Measurements from ENCODE around the gene RAPGEF1. TPM values are rescaled to one million over a fixed set of nuclear protein-coding genes. Genes with fewer than 3 reads are reported as not detected.

The RAPGEF1 gene
- total RNA-seq, 1 donor from 2014 or later, result 57.9 TPM

DNA sequence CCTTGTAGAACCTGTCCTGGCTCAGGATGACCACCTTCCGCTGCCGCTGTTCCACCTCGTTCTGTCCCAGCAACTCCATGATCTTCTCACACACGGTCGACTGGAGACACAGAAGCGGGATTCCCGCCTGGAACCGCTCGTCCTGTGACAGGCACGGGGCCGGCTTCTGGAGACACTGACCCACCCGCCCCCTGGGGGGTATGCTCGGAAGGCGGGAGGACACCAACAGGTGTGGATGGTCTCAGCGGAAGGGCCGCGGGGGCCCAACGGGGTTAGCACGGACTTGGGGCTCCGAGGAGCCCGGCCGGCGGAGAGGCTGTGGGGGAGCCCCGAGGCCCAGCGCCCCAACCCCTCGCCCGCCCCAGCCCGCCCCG lies 209.3 kb downstream of the RAPGEF1 start:
- H3K27ac ChIP-seq, result peak overlapping the region; percentile 85
- TF ChIP-seq POLR2AphosphoS5 (IDR thresholded peaks at IDR 0.05; ENCODE audit: insufficient read depth in 1 of 2, low read depth in 1 of 2) (no peak), POLR2A (IDR thresholded peaks at IDR 0.05) (no peak)
- TF ChIP-seq, protein P1, sequence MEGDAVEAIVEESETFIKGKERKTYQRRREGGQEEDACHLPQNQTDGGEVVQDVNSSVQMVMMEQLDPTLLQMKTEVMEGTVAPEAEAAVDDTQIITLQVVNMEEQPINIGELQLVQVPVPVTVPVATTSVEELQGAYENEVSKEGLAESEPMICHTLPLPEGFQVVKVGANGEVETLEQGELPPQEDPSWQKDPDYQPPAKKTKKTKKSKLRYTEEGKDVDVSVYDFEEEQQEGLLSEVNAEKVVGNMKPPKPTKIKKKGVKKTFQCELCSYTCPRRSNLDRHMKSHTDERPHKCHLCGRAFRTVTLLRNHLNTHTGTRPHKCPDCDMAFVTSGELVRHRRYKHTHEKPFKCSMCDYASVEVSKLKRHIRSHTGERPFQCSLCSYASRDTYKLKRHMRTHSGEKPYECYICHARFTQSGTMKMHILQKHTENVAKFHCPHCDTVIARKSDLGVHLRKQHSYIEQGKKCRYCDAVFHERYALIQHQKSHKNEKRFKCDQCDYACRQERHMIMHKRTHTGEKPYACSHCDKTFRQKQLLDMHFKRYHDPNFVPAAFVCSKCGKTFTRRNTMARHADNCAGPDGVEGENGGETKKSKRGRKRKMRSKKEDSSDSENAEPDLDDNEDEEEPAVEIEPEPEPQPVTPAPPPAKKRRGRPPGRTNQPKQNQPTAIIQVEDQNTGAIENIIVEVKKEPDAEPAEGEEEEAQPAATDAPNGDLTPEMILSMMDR (IDR thresholded peaks at IDR 0.05), result no peak
- H3K9me3 ChIP-seq, result no peaks in the 10 kb centered on the region
- peaks cover 17% of the 10 kb centered on the region for H3K4me1 ChIP-seq
- H3K36me3 ChIP-seq, result peaks cover 0 to 40% of the 10 kb centered on the region in 2 donors
- DNase-seq (ENCODE audit: extremely low spot score in 2 of 2), result no peak
- peak overlapping the region; percentile 65 to 97 for H3K4me3 ChIP-seq
- no peaks in the 10 kb centered on the region for H3K27me3 ChIP-seq
- intact Hi-C loops (cut with DNase I), result no loop called here

DNA sequence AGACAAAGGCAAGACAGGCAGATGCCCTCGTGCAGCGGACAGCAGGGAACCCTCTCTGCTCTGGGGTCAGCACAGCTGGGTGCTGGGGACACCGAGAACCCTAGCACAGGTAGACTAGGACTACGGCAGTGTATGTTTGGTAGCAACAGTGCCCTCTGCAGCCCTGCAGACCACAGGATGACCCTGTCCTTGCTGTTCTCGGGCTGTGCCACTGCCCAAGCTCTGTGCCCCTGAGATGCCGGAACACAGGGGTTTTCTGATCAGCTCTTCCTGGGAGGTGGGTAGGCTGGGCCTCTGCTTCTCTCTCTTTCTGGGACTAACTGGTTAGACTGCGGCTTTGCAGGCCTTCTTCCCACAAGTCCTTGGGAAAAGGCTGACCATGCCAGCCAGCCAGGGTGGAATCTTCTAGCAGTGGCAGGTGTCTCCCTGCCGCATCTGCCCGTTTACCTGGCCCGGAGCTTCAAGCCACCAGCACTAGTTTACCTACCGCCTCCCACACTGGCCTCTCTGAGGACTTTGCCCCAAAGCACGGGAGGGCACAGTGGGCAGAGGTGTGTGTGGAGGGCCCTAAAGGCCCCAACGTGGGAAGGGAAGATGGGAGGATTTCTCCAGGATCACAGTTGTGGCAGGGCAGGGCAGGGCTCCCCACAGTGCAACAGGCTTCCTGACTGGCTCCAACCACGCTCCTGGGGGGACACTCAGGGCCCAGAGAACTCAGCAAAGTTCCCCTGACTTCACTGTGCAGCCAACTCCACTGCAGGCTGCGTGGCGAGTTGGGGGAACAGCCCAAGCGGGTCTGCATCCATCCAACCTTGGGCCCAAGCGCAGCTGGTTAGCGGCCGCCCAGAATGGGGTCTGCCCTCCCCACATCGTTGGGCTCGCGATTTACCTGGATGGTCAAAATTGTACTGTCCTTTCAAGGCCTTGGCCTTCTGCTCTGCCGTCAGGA lies 210.0 kb downstream of the RAPGEF1 start:
- peak overlapping the region; percentile 85 for H3K27ac ChIP-seq

DNA sequence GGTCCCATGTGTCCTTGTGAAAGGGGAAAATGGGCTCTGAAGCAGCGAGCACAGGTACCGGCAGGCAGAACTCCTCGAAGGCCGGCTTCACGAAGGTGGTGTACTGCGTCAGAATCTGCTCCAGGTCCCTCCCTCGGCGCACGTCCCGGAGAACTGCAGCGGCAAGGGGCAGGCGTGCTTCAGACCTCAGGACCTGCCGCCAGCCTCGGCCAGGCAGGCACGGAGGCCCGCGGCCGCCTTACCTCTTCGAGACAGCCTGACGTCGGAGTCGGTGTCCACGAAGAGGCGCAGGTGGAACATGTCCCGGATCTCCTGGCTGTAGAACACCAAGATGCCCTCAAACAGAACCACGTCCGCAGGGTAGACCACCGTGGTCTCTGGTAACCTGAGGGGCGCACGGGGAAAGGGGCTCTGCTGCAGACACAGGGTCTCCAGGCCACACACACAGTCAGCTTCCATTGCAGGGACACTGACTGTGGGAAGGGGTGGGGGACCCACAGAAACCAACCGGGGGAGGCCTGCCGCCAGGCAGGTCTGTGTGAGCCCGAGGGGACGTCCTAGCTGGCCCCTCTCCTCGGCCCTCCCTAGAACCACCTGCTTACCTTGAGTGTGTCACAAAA lies 210.9 kb downstream of the RAPGEF1 start:
- H3K27me3 ChIP-seq, result no peaks in the 10 kb centered on the region
- H3K4me1 ChIP-seq, result peaks cover 17% of the 10 kb centered on the region
- no peak overlapping the region for H3K27ac ChIP-seq
- peaks cover 0 to 55% of the 10 kb centered on the region in 2 donors for H3K36me3 ChIP-seq
- no peak for DNase-seq (ENCODE audit: extremely low spot score in 2 of 2)
- H3K9me3 ChIP-seq, result no peaks in the 10 kb centered on the region
- no peak overlapping the region for H3K4me3 ChIP-seq
- TF ChIP-seq, protein P1 (IDR thresholded peaks at IDR 0.05), result no peak
- TF ChIP-seq POLR2A (IDR thresholded peaks at IDR 0.05), result no peak
- no peak for TF ChIP-seq POLR2AphosphoS5 (IDR thresholded peaks at IDR 0.05; ENCODE audit: insufficient read depth in 1 of 2, low read depth in 1 of 2)
- intact Hi-C loops (cut with DNase I), result no loop called here

More for the DNA sequence above, 210.0 kb downstream of the RAPGEF1 start:
- H3K9me3 ChIP-seq, result no peaks in the 10 kb centered on the region
- peaks cover 0 to 46% of the 10 kb centered on the region in 2 donors for H3K36me3 ChIP-seq
- no peak for DNase-seq (ENCODE audit: extremely low spot score in 2 of 2)
- H3K4me1 ChIP-seq, result peaks cover 17% of the 10 kb centered on the region
- no peaks in the 10 kb centered on the region for H3K27me3 ChIP-seq
- peak overlapping the region; percentile 65 to 97 for H3K4me3 ChIP-seq
- TF ChIP-seq, protein P1 (IDR thresholded peaks at IDR 0.05), result no peak
- no peak for TF ChIP-seq POLR2AphosphoS5 (IDR thresholded peaks at IDR 0.05; ENCODE audit: insufficient read depth in 1 of 2, low read depth in 1 of 2)
- no peak for TF ChIP-seq POLR2A (IDR thresholded peaks at IDR 0.05)
- intact Hi-C loops (cut with DNase I), result no loop called here

DNA sequence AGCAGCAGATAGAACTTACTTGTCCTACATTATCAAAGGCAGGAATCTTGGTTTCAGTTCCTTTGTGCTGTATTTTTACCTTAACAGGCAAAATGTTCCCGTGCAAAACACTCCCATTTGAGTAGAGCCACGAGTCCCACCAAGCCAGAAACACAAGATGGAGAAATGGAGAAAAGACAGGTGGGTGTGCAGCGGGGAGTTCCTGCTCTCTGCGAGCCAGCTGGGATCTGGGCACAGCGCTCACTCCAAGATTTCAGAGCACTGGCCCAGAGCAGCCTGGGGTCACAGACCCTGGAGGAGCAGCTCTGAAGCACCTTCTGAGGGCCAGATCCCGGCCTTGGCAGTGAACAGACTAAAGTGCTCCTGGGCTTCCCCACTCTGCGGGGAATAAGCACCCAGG lies 211.7 kb downstream of the RAPGEF1 start:
- H3K27me3 ChIP-seq, result no peaks in the 10 kb centered on the region
- peaks cover 0 to 57% of the 10 kb centered on the region in 2 donors for H3K36me3 ChIP-seq
- peaks cover 17% of the 10 kb centered on the region for H3K4me1 ChIP-seq
- no peak for DNase-seq (ENCODE audit: extremely low spot score in 2 of 2)
- H3K4me3 ChIP-seq, result no peak overlapping the region
- intact Hi-C loops (cut with DNase I), result no loop called here
- no peak overlapping the region for H3K27ac ChIP-seq
- no peaks in the 10 kb centered on the region for H3K9me3 ChIP-seq
- TF ChIP-seq, protein P1 (IDR thresholded peaks at IDR 0.05), result no peak

Small RNA genes lying within 50 kb of the gene (small RNA-seq; reads per million reads assigned to genes)
- not detected for gene EIF4A1P3
- gene RF00272, result not detected
- not detected for gene RN7SL328P

Other genes starting within 250 kb of the RAPGEF1 start
- 14.5 TPM for gene POMT1, start 237.2 kb downstream of the RAPGEF1 start, total RNA-seq
- 37.3 TPM for gene UCK1, start 208.8 kb downstream of the RAPGEF1 start, total RNA-seq
- not detected for gene PRRT1B, start 194.6 kb downstream of the RAPGEF1 start, total RNA-seq

Measured in vagina (tissue), 2 donors.